GM13977 (cell line): ENCODE measurements around the gene EGFLAM.
"Not testable (repeated sequence)": the region's sequence is repeated elsewhere in the genome, so short reads cannot be mapped to it uniquely, and the experiment has no call there.

Experiments used
- DNase-seq: peaks from one replicate; pipeline ENCODE4 v3.0.0; 2012; ENCODE audit warnings: low spot score
- CTCF ChIP-seq: IDR thresholded peaks from 2 replicates; pipeline ENCODE4 v1.5.1; 2012; ENCODE audit warnings: mild to moderate bottlenecking, control low read depth; ENCODE audit not compliant: insufficient read depth; ENCODE audit errors: extremely low read depth, missing control alignments
- in situ Hi-C: fragments of 300-500 bp; cut with MboI; formaldehyde crosslinking; loops from one replicate; pipeline ENCODE4 v1.12.0; 2022; ENCODE audit warnings: low sequenced_read_pairs, low pct_unique_long_range_greater_than_20kb, mixed read lengths, inconsistent platforms; ENCODE audit not compliant: unreplicated experiment

Gene EGFLAM

GRCh38 chr5:38410304-38410990, 152.1 kb downstream of the EGFLAM start:
- in situ Hi-C loops, result no loop called here
- no peak for TF ChIP-seq CTCF
- no peak for DNase-seq

- no peak for TF ChIP-seq CTCF
- DNase-seq, result no peak
- in situ Hi-C loops, result no loop called here
These were observed 155.3 kb downstream of the EGFLAM start for GRCh38 chr5:38413696-38414095.

- DNase-seq, result no peak
- no peak for TF ChIP-seq CTCF
- in situ Hi-C loops, result no loop called here
These were observed 156.0 kb downstream of the EGFLAM start for GRCh38 chr5:38414348-38414747.

GRCh38 chr5:38415772-38416171, 157.4 kb downstream of the EGFLAM start:
- in situ Hi-C loops, DNase-seq: not testable (repeated sequence)

- no peak for DNase-seq
- TF ChIP-seq CTCF, result no peak
- in situ Hi-C loops, result no loop called here
These were observed 159.3 kb downstream of the EGFLAM start for GRCh38 chr5:38417658-38418017.

GRCh38 chr5:38420246-38420645, 161.9 kb downstream of the EGFLAM start:
- in situ Hi-C loops, result no loop called here
- TF ChIP-seq CTCF, result peak; percentile 6
- DNase-seq, result no peak

- DNase-seq, result peak; percentile 35
- in situ Hi-C loops, result no loop called here
These were observed 162.5 kb downstream of the EGFLAM start for GRCh38 chr5:38420691-38421390.

More at GRCh38 chr5:38420691-38421390, 162.5 kb downstream of the EGFLAM start:
- TF ChIP-seq CTCF, result peak; percentile 54
